ENCODE measurements around the gene MEAK7.

The MEAK7 gene

DNA sequence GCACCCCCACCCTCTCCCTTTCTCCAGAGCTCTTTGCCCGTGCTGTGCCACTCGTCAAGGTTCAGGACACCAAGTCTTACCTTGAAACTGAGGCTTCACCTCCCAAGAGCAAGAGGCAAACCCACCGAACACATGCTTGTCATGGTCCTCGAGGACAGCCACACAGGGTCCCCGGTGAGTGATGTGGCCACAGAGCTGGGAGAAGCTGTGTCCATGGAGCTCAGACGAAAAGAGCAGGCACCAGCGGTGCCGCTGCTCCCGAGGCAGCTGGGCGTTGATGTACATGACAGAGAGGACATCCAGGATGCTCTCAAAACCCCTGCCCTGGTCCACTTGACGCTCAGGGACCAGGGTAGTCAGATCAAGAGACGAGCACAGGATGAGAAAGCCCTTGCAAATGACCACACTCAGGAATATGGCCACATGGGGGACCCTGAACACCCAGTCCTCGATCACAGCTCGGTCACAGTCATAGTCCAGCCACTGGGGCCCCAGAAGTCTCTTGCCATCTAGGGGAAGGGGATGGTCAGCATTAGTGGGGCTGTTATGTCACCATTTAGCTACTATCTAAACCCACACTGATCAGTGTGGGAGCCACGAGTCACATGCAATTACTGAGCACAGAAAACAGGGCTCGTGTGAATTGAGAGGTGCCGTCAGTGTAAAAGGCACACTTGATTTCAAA lies 17.8 kb downstream of the MEAK7 start:
- no peak for DNase-seq (ENCODE audit: low spot score)

DNA sequence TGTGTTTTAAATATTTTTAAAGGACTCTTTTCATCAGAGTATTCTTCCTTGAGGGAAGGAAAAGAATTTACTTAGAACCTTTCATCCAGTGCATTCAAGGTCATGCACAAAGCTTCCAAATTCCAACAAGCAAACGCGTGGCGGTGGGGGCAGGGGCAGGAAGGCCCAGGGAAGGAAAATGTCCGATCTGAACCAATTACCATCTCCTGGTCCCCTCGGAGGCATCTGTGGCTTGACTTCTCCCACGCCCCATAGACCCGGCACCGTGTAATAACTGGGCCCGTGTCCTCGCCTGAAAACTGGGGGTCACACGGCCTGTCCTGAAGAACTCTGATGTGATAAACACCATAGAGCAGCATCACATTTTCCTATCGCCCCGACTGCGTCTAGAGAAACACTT lies 18.3 kb downstream of the MEAK7 start:
- no peak for DNase-seq (ENCODE audit: low spot score)

DNA sequence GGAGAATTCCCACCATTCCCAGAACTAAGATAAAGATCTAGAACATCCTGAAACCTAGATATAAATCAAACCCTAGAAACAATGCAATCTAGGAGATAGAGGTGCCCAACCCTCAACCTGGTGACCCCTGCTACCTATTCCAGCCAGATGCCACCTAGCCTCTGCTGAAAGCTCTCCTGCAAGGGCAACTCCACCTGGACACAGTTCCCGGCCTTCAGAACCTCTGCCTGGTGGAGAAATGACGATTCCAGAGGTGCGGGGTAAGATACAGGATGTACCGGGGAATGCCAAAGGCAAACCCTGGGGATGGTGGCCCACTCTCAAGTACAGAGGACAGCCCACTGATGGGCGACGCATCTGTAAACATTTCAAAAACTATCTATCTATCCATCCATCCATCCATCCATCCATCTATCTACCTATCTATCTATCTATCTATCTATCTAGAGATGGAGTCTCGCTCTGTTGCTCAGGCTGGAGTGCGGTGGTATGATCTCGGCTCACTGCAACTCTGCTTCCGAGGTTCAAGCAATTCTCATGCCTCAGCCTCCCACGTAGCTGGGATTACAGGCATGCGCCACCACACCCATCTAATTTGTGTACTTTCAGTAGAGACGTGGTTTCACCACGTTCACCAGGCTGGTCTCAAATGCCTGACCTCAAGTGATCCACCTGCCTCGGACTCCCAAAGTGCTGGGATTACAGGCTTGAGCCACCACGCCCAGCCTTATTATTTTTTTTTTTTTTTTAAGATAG lies 19.0 kb downstream of the MEAK7 start:
- no peak for DNase-seq (ENCODE audit: low spot score)

DNA sequence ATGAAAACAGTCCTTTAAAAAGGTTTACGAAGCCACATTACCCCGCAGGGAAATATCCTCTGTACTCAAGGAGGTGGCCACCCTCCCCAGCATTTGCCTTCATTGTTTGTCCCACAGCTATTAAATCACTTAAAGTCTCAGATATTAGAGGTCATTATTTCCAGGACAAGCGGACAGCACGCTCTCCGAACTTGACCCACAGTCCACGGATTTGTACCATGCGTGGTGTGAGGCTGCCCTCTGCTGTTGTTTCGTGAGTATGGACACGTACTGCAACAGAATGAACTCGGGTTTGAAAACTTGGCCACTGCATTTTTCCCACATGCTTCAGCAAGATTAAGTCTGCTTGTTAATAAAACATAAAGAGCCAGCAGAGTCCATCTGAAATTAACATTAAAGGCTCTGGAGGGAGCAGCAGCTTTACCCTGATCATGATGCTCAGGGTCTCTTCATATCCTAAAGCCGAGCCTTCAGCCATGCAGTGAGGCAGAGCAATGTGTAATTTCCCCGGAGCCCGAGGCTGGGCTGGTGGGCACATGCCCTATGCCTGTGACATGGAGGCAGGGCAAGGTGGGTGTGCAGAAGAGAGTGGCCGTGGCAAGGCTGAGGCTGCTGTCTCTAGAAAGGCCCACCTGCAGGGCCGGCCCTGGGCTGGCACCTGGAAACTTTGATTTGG lies 19.7 kb downstream of the MEAK7 start:
- DNase-seq (ENCODE audit: low spot score): peak; percentile 69

DNA sequence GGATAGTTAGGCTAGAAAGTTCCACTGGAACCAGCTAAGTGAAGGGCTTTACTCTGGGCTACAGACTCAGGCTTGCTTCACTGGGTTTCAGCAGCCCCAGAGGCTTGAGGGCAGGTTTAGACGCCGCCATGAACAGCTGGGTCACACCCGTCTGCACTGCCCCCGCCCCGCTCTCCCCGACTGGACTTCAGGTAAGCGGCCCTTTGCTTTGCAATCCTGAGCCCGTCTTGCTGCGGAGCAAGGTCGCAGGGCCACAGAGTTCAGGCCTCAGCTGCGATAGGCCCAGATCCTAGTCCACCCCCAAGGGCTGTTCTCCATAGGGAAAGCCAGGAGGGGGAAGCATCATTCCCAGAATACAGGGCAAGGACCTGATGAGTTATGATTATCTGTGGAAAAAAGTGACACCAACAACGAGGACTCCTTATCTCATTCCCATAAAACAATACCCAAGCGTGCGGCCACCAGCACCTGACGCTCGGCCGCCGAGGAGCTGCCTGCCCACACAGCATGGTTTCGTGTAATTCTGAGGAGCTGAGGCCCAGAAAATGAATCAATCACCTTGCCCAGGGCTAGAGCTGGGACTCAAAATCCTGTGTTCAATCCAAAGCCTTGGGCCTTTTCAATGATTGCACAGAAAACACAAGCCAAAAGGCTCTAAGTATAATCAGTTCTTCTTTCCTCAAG lies 20.4 kb downstream of the MEAK7 start:
- DNase-seq (ENCODE audit: low spot score): no peak

DNA sequence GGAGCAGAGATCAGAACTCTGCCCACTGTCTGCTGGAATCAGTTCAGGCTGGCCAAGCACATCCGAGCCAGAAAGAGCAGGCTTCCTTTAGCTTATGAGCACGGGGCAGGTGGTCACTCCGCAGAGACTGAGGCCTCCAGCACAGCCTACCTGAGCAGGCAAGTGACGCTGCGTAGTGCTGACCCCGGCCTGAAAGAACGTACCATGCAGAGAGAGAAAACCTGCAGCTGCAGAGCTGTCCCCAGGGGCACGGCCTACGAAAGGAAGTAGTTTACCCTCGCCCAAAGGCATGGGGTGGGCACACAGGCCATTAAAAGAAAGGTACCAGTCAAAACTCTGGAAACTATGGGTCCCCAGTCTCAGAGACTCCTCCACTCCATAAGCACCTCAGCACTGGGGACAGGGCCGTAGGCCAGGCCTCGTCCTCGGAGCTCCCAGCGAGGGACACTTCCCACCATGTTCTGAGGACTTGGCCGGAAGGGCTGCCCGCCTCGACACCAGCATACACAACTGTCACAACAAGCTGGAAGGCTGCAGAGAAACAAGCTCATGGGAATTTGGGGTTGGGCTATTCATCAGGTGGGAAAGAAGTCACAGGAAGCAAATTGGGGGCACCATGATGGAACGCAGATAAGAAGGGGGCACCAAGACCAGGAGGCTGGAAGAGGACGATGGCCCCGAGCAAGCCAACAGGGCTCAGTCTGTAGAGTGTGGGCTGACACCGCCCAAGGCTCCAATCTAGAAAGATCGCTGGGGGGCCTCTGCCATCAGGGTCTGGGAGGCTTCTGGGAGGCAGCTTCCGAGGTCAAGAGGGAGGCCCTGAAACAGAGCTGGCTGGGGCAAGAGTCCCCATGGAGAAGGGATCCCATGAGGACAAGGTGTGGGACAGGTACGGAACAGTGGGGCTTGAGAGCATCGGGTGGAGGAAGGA lies 21.2 kb downstream of the MEAK7 start:
- DNase-seq (ENCODE audit: low spot score): no peak

DNA sequence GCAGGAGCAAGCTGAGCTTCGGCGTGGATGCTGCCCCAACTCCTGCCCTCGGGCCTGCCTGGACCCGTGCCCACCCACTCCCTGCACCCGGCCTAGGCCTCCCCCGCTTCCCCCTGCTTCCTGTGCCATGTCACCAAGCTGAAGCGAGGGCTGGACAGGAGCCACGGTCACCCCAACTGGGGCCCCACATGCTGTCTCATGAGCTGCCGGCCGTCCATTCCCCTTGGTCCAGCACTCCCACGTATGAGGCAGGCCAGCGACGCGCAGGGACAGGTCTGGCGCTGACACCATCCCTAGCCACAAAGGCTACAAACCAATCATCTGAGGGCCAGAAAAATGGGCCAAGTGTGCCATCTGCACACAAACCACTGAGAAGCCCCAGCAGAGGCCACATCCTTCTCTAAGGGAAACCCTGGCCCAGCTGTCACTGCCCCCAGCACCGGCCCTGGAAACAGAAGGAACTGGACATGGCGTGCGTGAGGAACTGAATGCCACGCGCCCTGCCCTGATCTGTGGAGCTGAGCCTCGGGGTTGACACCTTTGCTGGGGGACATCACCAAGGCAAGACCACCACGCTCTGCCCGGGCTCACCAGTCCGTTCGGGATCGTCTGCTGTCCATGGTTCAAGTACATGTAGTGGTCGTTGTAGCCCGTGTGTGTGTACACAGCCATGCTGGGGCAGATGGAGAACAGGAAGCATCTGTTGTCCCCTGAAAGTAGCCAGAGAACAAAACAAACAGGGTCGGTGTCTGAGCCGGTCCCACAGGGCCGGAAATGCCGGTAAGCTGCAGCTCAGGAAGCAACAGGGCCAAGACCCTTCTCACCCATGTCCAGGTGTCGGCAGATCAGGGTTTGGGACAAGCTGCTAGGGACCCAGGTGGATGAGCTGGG lies 22.2 kb downstream of the MEAK7 start:
- no peak for DNase-seq (ENCODE audit: low spot score)

DNA sequence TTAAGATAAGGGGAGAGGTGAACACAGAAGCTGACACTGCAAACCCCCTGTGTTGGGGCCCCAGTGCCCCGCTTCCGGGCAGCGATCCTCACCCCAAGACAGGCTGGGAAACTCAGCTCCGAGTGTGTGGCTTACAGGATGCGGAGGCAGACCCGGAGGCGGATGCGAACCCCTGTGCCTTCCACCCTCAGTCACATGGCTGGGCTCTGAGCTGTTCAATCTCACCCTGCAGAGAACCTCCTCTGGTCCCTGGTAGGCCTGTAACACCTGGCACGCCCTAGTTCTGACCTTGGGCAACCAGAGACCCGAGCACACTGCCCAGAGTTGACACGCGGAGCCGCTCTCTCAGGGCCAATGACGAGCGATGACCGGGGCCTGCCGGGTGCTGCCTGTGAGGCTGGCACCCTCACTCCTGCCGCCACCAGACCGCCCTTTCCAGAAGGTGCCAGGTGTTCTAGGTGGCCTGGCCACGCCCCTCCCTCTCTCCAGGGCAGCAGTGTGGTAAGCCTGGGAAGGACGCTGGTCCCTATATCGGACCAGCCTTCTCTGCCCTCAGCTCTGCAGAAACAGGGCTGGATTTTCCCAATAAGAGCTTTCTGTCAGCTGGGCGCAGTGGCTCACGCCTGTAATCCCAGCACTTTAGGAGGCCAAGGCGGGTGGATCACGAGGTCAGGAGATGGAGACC lies 23.3 kb downstream of the MEAK7 start:
- no peak for DNase-seq (ENCODE audit: low spot score)

DNA sequence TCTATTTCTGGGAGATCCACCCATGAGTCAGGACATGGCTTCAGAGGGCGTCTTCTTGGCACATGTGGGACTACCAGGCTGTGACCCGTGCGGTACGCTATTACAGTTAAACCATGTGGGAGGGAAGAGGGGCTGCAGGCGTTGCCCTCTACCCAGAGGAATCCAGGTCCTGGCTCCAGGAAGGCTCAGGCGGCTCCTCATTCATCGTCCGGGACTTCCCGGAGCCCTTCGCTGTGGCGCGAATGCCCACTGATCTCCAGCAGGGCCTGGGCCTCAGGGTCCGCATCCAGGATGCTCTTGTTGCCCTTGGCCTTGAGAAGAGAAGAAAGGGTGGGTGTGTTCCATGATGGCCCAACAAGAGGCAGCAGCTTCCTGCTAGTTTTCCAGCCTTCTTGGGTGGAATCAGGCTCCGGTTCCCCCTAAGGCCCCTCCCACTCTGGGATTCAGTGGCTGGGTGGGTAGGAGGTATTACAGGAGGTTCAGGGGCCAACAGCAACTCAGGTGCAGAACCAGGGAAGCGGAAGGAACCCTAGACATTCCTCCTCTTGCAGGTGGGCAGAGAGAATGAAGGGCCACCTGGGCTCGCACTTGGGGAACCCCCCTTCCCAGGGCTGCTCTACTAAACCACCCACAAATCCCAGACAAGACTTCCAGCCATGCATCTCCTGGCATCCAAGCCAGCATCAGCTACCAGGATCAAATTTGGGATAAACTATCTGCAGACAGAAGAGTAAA lies 24.6 kb downstream of the MEAK7 start:
- DNase-seq (ENCODE audit: low spot score): no peak

DNA sequence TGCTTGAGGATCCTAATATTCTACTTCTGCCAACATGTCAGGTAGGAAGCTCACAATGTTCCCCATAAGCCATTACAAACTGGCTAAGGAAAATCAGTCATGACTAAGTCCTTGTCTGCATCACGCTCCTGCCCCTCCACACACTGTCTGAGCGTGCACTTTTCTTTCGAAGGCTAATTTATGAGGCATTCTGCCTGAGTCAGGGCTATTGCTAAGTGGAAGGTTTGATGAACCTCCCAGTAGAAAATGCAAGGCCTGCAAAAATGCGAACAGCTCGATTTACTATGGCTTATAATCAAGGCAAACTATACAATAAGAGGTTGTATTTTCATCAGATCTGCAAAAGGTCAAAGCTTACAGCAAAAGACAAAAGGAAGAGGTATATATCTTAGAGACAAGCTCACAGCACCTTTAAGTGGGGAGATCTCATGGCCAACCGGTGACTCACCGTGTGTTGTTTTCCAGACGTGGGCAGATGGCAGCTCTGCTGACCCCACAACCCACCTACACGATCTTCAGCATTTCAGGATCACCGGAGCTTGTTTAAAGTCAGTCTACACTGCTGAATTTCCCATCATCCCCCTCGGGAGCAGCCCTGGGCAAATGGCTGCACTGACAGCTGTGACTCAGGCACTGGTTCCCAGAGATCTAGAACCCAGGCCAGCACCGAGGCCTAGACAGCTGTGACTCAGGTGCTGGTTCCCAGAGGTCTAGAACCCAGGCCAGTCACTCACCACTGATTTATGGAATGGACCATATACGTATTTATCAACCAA lies 26.1 kb downstream of the MEAK7 start:
- peak; percentile 69 for DNase-seq (ENCODE audit: low spot score)

DNA sequence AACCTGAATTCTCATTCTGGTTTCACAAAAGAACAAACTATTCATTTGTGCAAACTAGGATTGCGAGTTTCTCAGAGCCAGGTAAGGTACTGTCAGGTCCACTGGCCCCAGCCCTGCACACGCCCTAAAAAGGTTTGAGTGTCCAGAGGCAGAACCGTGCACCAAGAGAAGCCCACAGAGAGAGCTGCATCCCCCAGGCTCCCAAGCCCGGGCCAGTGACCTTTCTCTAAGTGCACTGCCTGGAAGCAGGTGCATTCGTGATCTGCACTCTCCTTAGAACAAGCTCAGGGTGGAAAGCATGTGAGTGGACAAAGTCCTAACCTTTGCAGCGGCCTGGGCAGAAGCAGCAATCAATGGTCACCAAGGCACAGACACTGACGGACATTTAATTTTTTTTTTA lies 26.8 kb downstream of the MEAK7 start:
- no peak for DNase-seq (ENCODE audit: low spot score)

DNA sequence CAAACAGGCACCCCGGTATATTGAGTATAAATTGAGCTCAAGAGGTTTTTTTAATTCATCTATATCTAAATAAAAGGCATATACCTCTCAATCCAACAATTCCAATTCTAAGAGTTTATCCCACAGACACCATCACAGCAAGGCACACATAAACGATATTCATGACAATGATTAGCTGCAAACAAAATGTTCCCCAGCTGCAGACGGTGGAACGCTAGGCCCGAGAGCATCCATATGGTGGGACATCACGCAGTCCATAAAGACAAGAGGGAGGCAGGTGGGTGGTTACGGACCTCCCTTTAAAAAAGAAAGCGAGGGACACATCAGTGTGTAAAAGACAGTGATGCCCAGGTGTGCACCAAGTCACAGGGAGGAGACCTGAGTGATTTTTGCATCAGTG lies 28.1 kb downstream of the MEAK7 start:
- DNase-seq (ENCODE audit: low spot score): no peak

DNA sequence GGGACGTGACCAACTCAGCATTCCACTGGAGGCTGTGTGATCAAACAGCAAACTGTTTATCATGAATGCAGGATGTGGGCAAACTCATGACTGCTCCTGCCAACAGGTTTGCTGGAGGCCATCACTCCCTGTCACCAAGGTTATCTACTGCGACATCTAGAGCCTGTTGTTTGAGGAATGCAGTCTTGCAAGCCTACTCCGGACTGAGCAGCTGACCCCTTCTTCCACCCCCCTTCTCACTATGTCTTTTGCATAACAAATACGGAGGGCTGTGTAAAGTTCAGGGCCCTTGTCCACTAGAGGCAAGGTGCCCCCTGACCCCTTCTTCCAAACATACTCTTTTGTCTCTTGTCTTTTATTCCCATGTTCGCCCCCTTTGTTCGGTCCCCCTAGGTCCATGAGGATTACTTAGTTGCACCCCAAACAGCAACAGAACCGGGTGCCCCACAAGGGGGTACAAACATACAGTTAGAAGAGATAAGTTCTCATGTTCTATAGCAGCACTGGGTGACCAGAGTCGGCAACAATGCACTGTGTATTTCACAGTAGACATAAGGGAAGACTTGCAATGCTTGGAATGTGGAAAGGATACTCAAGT lies 28.7 kb downstream of the MEAK7 start:
- DNase-seq (ENCODE audit: low spot score): no peak

DNA sequence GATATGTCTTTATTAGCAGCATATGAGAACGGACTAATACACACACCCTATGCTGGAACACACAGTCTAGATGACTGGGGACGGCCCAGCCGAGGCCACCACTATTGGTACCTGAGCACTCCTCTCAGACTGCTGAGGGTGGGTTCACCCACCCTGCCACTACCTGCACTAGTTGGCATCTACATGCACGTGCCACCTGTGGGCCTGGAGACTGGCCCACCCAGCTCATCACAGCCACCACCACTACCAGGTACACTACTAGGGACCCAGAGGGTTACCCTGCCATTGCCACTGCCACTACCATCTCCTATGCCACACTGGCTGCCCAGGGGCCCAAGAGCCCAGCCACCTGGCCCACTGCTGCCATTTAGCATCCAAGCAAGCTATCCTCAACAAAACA lies 32.5 kb downstream of the MEAK7 start:
- DNase-seq (ENCODE audit: low spot score): no peak

DNA sequence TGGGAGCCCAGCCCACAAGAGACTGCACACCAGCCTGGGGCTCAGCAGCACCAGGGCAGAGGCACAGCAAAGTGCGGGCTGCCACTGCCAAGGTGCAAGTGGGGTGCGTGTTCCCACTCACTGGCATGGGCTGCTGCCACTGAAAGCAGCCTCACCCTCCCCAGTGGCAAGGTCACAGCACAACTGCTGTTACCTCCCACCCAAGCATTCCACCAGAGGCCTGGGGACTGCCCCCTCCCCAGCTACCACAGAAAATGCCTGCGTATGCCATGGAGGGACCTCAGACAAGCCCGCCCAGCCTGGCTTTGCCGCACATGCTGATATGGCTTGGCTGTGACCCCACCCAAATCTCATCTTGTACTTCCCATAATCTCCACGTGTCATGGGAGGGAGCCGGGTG lies 33.1 kb downstream of the MEAK7 start:
- DNase-seq (ENCODE audit: low spot score): no peak

DNA sequence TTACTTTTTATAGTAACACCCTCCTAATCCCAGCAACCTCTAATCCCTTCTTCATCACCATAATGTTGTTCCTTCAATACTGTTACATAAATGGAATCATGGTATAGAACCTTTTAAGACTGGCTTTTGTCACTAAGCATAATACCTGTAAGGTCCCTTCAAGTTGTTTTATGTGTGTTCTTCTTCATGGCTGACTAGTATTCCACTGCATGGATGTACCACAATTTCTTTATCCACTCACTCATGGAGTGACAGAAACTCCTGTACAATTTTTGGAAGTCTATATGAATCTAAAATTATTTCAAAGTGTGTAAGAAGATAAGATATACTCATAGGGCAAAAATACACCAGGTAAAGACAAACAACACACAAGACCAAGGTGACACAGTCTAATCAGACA lies 36.8 kb downstream of the MEAK7 start:
- DNase-seq (ENCODE audit: low spot score): no peak

DNA sequence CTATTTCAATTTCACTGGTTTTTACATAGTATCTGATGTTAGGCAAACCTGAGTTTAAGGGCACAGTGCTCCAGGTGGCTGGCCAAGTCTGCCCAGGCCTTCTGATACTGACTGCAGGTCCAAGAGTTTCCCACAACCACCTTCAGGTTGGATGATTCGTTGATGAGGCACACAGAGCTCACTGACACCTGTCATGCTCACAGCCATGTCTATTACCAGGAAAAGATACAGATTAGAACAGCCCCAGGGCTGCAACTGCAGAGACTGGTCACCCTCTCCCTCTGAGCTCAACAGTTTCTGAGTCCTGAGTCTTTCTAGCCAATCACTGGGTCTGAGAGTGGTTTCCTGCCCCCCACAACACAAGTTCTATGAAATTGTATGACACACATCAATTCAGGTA lies 37.2 kb downstream of the MEAK7 start:
- no peak for DNase-seq (ENCODE audit: low spot score)

DNA sequence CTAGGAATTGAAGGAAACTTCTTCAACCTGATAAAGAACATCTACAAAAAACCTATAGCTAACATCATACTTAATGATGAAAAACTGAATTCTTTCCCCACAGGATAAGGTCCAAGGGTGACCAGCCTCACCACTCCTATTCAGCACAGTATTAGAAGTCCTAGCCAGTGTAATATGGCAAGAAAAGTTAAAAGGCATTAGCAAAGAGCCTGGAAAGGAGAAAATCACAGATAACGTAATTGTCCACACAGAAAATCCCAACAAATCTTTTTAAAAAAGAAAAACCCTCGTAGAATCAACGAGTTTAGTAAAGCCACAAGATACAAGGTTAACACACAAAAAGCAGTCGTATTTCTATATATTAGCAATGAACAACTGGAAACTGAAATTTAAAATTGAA lies 37.8 kb downstream of the MEAK7 start:
- DNase-seq (ENCODE audit: low spot score): no peak

All from AG08395 (cell line).